GM12878 (cell line): ENCODE measurements around the gene NR1D2. TPM values are rescaled to one million over a fixed set of nuclear protein-coding genes. Genes with fewer than 3 reads are reported as not detected.

Experiments used
- ATAC-seq: fragments of 200-7000 bp; cut with Tn5 transposase; 3 replicates; pipeline ENCODE4 v1.9.1; 2020; ENCODE audit warnings: mild to moderate bottlenecking, moderate library complexity
- BruUV-seq: library from RNA; stranded (reverse); fragments of 400-500 nt; replicated peaks from 2 replicates; lab custom pipeline; 2021; lab: Mats Ljungman, UMichigan
- CTCF ChIA-PET: fragments of 300-600 bp; sonication (Branson Sonifier 250); formaldehyde crosslinking; extraction: SDS; loops from one replicate; lab custom pipeline; 2021; ENCODE audit warnings: inconsistent platforms; lab: Yijun Ruan, JAX
- POLR2A ChIA-PET: fragments of 350-600 bp; formaldehyde crosslinking; extraction: SDS; loops from one replicate; lab custom pipeline; 2021; ENCODE audit warnings: inconsistent platforms; lab: Charles Lee
- RAD21 ChIA-PET: fragments of 300-600 bp; sonication (Branson Sonifier 250); formaldehyde crosslinking; loops from one replicate; lab custom pipeline; 2023; ENCODE audit warnings: antibody characterized with exemption; ENCODE audit not compliant: unreplicated experiment; lab: Charles Lee
- SMC1A ChIA-PET: fragments of 300-600 bp; sonication (Branson Sonifier 250); formaldehyde crosslinking; loops from one replicate; lab custom pipeline; 2023; ENCODE audit not compliant: unreplicated experiment, uncharacterized antibody; lab: Charles Lee
- DNase-seq: peaks from one replicate; pipeline ENCODE4 v3.0.0-alpha.2; 2011; ENCODE audit warnings: low read depth, low spot score
- FAIRE-seq: peaks from 3 replicates; lab custom pipeline; 2011; peaks lifted over from hg19 to GRCh38; lab: Jason Lieb, UNC
- H2AFZ ChIP-seq: 2 replicates; pipeline ENCODE4 v1.6.0; 2011; ENCODE audit warnings: low read depth, low read length, control low read depth; ENCODE audit not compliant: control insufficient read depth
- H3K27ac ChIP-seq: 2 replicates; pipeline ENCODE4 v1.5.1; 2011; ENCODE audit warnings: control low read depth; ENCODE audit not compliant: control insufficient read depth, insufficient read depth
- H3K27me3 ChIP-seq, 2 experiments: replicated peaks in 1 of 2; 2 replicates each; pipeline versions ENCODE4 v1.6.0 to v1.6.1; 2011; ENCODE audit warnings: low read length in 1 of 2; ENCODE audit not compliant: control insufficient read depth in 2 of 2, insufficient read depth in 2 of 2
- H3K36me3 ChIP-seq, 2 experiments: 2 replicates each; pipeline ENCODE4 v1.5.1; 2011; ENCODE audit warnings: low read length in 1 of 2; ENCODE audit not compliant: control insufficient read depth in 2 of 2, insufficient read depth in 2 of 2
- H3K4me1 ChIP-seq: 2 replicates; pipeline ENCODE4 v1.6.1; 2011; ENCODE audit warnings: mild to moderate bottlenecking, low read length, moderate library complexity, mixed read lengths; ENCODE audit not compliant: control insufficient read depth, insufficient read depth
- H3K4me2 ChIP-seq: 2 replicates; pipeline ENCODE4 v1.6.0; 2011; ENCODE audit warnings: control low read depth; ENCODE audit not compliant: control insufficient read depth, insufficient read depth
- H3K4me3 ChIP-seq: fragments of 200-600 bp; sonication (generic); 2 replicates; pipeline ENCODE4 v1.5.1; 2016
- H3K79me2 ChIP-seq: 2 replicates; pipeline ENCODE4 v1.6.0; 2011; ENCODE audit warnings: low read length; ENCODE audit not compliant: control insufficient read depth, insufficient read depth
- H3K9ac ChIP-seq: 2 replicates; pipeline ENCODE4 v1.8.0; 2011; ENCODE audit warnings: low read length, control low read depth, mixed read lengths; ENCODE audit not compliant: control insufficient read depth, insufficient read depth
- H3K9me3 ChIP-seq: replicated peaks from 3 replicates; pipeline ENCODE4 v1.5.1; 2011; ENCODE audit warnings: mild to moderate bottlenecking, low read length; ENCODE audit not compliant: control insufficient read depth, insufficient read depth
- H4K20me1 ChIP-seq: 2 replicates; pipeline ENCODE4 v1.6.0; 2011; ENCODE audit not compliant: control insufficient read depth, insufficient read depth
- BCLAF1 ChIP-seq: fragments of 450-650 bp; IDR thresholded peaks from 2 replicates; pipeline ENCODE4 v1.6.1; 2017; ENCODE audit warnings: antibody characterized with exemption, mild to moderate bottlenecking, moderate library complexity
- IRF3 ChIP-seq: fragments of 450-650 bp; IDR thresholded peaks from 2 replicates; pipeline ENCODE4 v1.6.1; 2014; ENCODE audit warnings: mild to moderate bottlenecking
- MLLT1 ChIP-seq: fragments of 450-650 bp; IDR thresholded peaks from 2 replicates; pipeline ENCODE4 v1.6.1; 2016; ENCODE audit warnings: mild to moderate bottlenecking
- PBX3 ChIP-seq: IDR thresholded peaks from 2 replicates; pipeline ENCODE4 v1.6.1; 2011; ENCODE audit warnings: mild to moderate bottlenecking, low read depth, low read length, moderate library complexity; ENCODE audit not compliant: insufficient replicate concordance
- SMAD1 ChIP-seq: fragments of 450-650 bp; IDR thresholded peaks from 2 replicates; pipeline ENCODE4 v1.6.1; 2018; ENCODE audit warnings: mild to moderate bottlenecking, low read depth; ENCODE audit not compliant: partially characterized antibody
- WGBS: methylation state at CpG from one replicate; pipeline ENCODE4 v1.1.6; 2016; ENCODE audit warnings: low lambda C conversion rate; ENCODE audit not compliant: insufficient replicate concordance, insufficient coverage; ENCODE audit errors: missing lambda C conversion rate; 5-methylcytosine and 5-hydroxymethylcytosine counted together
- in situ Hi-C: fragments of 300-500 bp; cut with MboI; formaldehyde crosslinking; loops from 9 replicates; pipeline ENCODE4 v1.14.3; 2018; ENCODE audit warnings: mixed read lengths
- intact Hi-C: fragments of 100-400 bp; cut with micrococcal nuclease; formaldehyde crosslinking; loops from one replicate; pipeline ENCODE4 v1.14.2; 2022; ENCODE audit not compliant: unreplicated experiment
- polyA plus RNA-seq, 11 experiments: library from polyadenylated mRNA; depleted of rRNA in 4 of 11; unstranded in 6 of 11; stranded (reverse) in 5 of 11; fragments of >200 nt; fragmentation: Nextera tagmentation in 4 of 11; fragmentation: Illumina TruSeq in 1 of 11; extraction: Ambion mirVana in 4 of 11; extraction: Trizol in 1 of 11; gene quantifications; 1 replicate in 1 of 11; 2 replicates in 10 of 11; pipeline versions ENCODE4 v1.2.1 to v1.2.3, GENCODE V29; 2011 to 2016; ENCODE audit warnings: inconsistent platforms in 2 of 11, missing spikeins in 2 of 11, low read depth in 1 of 11
- total RNA-seq, 4 experiments: library from RNA; depleted of rRNA in 3 of 4; stranded (reverse); fragments of >200 nt in 3 of 4; fragmentation: Illumina TruSeq in 1 of 4; extraction: Trizol in 1 of 4; gene quantifications; 2 replicates each; pipeline versions ENCODE4 v1.2.1 to v1.2.3, GENCODE V29; 2013 to 2021

Gene NR1D2
- total and polyA plus RNA-seq, 10 of the 15 experiments (the other 5 are each of a cell fraction or from before 2014, with no cell fraction given) = 0.67 to 5.3 (median 2.6) TPM

- Histone ChIP-seq H2AFZ (no peak overlapping the region), H3K36me3 (no peaks in the 10 kb centered on the region), H3K9me3 (no peaks in the 10 kb centered on the region), H3K27ac (no peak overlapping the region), H3K4me2 (no peak overlapping the region), H3K4me3 (no peak overlapping the region), H3K79me2 (peaks cover 3% of the 10 kb centered on the region; the same call in 1 of the 2 replicates), H3K27me3 (peaks cover 0 to 3% of the 10 kb centered on the region in 2 experiments; a peak in 1 of 4 replicates), H3K4me1 (0 out of 2 replicates have a peak, but pooled peaks cover 3% of the 10 kb centered on the region), H4K20me1 (no peaks in the 10 kb centered on the region), H3K9ac (no peak overlapping the region)
- intact Hi-C loops = loop anchor here (10.0 kb wide), 1 partner anchor 287 kb away; no protein-coding TSS in a partner anchor
- ATAC-seq (no peak), FAIRE-seq (no peak), DNase-seq (no peak)
- BruUV-seq = no TSS peak
- TF ChIP-seq BCLAF1 = no peak
- TF ChIP-seq PBX3 = no peak
- no peak for TF ChIP-seq MLLT1
- no peak for TF ChIP-seq IRF3
- no peak for TF ChIP-seq SMAD1
- 74% methylated on average over 4 of the region's 4 CpGs for WGBS
- RAD21 ChIA-PET = interaction anchor here (1.3 kb wide), 1 partner anchor 9 kb away, joined by 3 read pairs; no protein-coding TSS in a partner anchor
- SMC1A ChIA-PET = interaction anchor here (0.5 to 1.1 kb wide), 2 partner anchors 107 to 621 kb away, joined by 3 read pairs; no protein-coding TSS in a partner anchor
- in situ Hi-C loops = loop anchor here (25.0 kb wide), 1 partner anchor 1846 kb away; the partner anchor contains the start of genes NGLY1 and OXSM
- CTCF ChIA-PET = interaction anchor here (1.5 kb wide), 1 partner anchor 107 kb away, joined by 3 read pairs; no protein-coding TSS in a partner anchor
- POLR2A ChIA-PET = interaction anchor here (0.6 kb wide), 1 partner anchor 9 kb away, joined by 3 read pairs; no protein-coding TSS in a partner anchor
Observed at GRCh38 chr3:23941440-23941839, 3.6 kb upstream of the NR1D2 start.
